Ishikawa (cell line): ENCODE measurements around the gene CIAO2B.

Experiments used
- EGR1 ChIP-seq: IDR thresholded peaks from 2 replicates; pipeline ENCODE4 v1.6.1; 2012
- RAD21 ChIP-seq: IDR thresholded peaks from 2 replicates; pipeline ENCODE4 v1.6.1; 2012; ENCODE audit warnings: low read depth
- REST ChIP-seq: IDR thresholded peaks from 2 replicates; pipeline ENCODE4 v1.6.1; 2012; ENCODE audit warnings: low read depth, mild to moderate bottlenecking

- TF ChIP-seq REST (no peak), EGR1 (no peak), RAD21 (no peak)
Observed at GRCh38 chr16:66891360-66891759, 42.8 kb downstream of the CIAO2B start.
